IPS DF 19.7 (cell line): ENCODE measurements around the gene RGS3.

Source experiments
- DNase-seq: peaks from one replicate; pipeline ENCODE4 v3.0.0-alpha.2; 2013; ENCODE audit warnings: low read depth, low spot score

The RGS3 gene

GRCh38 chr9:113465599-113466140 lies 2.1 kb downstream of the RGS3 start:
- DNase-seq, result no peak

GRCh38 chr9:113467183-113467582 lies 3.7 kb downstream of the RGS3 start:
- no peak for DNase-seq

GRCh38 chr9:113468716-113469448 lies 5.4 kb downstream of the RGS3 start:
- DNase-seq, result no peak

- DNase-seq, result no peak
Observed at GRCh38 chr9:113471143-113471542, 7.6 kb downstream of the RGS3 start.

- DNase-seq, result no peak
Observed at GRCh38 chr9:113471566-113471965, 8.0 kb downstream of the RGS3 start.

- no peak for DNase-seq
Observed at GRCh38 chr9:113472199-113472598, 8.7 kb downstream of the RGS3 start.

- no peak for DNase-seq
Observed at GRCh38 chr9:113474360-113475028, 11.0 kb downstream of the RGS3 start.

- DNase-seq, result no peak
Observed at GRCh38 chr9:113475031-113475430, 11.5 kb downstream of the RGS3 start.

- DNase-seq, result no peak
Observed at GRCh38 chr9:113475992-113476391, 12.5 kb downstream of the RGS3 start.

- DNase-seq, result no peak
Observed at GRCh38 chr9:113476511-113476916, 13.0 kb downstream of the RGS3 start.

- DNase-seq, result no peak
Observed at GRCh38 chr9:113477058-113477457, 13.5 kb downstream of the RGS3 start.

GRCh38 chr9:113477661-113478060 lies 14.1 kb downstream of the RGS3 start:
- DNase-seq, result no peak

GRCh38 chr9:113479174-113479621 lies 15.7 kb downstream of the RGS3 start:
- no peak for DNase-seq

- DNase-seq, result no peak
Observed at GRCh38 chr9:113480612-113481011, 17.1 kb downstream of the RGS3 start.

- DNase-seq, result no peak
Observed at GRCh38 chr9:113481176-113481787, 17.8 kb downstream of the RGS3 start.

- no peak for DNase-seq
Observed at GRCh38 chr9:113482341-113482740, 18.8 kb downstream of the RGS3 start.

GRCh38 chr9:113482991-113483675 lies 19.6 kb downstream of the RGS3 start:
- DNase-seq, result no peak

- no peak for DNase-seq
Observed at GRCh38 chr9:113483676-113484257, 20.2 kb downstream of the RGS3 start.

GRCh38 chr9:113484258-113484730 lies 20.8 kb downstream of the RGS3 start:
- no peak for DNase-seq

- no peak for DNase-seq
Observed at GRCh38 chr9:113485761-113486115, 22.2 kb downstream of the RGS3 start.

- DNase-seq, result no peak
Observed at GRCh38 chr9:113486327-113486726, 22.8 kb downstream of the RGS3 start.
